ENCODE data around the gene CISD1.

- TF ChIP-seq EZH2 (IDR thresholded peaks at IDR 0.05; ENCODE audit: low read depth) = no peak
- no peak for TF ChIP-seq CTCF (conservative IDR thresholded peaks at IDR 0.05)
These were observed 3.7 kb upstream of the CISD1 start for GRCh38 chr10:58265249-58265648.
